Inflammatory macrophage (primary cell): ENCODE data around the gene PDK2.

ENCODE experiments used
- DNase-seq, 2 donors: peaks; one replicate each; pipeline ENCODE4 v3.0.0-alpha.2; 2020 to 2022

The PDK2 gene

DNA sequence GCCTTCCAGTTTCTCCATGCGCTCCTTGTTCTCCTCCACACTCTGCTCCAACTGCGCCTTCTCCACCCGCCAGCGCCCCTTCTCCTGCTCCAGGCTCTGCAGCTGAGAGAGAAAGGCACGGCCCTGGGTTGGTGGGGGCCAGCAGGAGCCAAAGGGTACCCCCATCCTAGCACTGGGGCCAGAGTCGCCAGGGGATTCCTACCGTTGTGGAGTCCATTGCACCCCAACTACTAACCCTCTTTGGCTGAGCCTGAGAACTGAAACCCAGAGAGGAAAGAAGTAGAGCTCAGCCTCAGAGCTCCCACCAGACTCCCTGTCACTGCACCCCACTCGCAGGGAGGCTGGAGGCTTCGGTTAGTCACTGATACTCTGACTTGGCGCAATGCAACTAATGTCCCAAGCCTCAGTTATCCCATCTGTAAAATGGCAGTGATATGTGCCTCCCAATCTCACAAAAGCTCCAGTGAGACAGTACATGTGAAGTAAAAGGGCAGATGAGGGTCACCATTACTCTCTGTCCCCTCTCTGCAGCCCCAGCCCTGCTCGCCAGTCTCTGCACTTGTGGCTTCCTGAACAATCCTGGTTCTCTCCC is 41.0 kb downstream of the PDK2 start:
- DNase-seq: no peak

DNA sequence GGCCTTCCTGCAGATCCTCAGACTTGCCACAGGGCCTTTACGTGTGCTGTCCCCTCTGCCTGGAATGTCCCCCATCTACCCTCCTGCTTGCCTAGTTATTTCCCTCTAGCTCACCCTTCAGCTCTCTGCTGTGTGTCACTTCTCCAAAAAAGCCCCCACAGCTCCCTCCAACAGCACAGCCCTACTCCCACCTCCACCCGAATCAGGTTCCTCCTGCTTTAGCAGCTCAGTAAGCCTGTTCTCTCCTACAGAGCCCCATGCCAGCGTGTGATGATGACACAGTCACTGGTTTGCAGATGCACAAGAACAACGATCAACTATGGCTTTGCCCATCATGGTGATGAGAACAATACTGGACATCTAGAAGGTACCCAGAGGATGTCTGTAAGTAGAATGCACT is 41.9 kb downstream of the PDK2 start:
- peak; percentile 58 to 92 for DNase-seq

- no peak for DNase-seq
These were observed 44.1 kb downstream of the PDK2 start for GRCh38 chr17:50139185-50139783.

GRCh38 chr17:50139950-50140885 is 45.1 kb downstream of the PDK2 start:
- DNase-seq: peak; percentile 69 to 74

- DNase-seq: no peak
These were observed 46.0 kb downstream of the PDK2 start for GRCh38 chr17:50141026-50141744.

GRCh38 chr17:50141745-50142110 is 46.6 kb downstream of the PDK2 start:
- no peak for DNase-seq

- DNase-seq: no peak
These were observed 48.5 kb downstream of the PDK2 start for GRCh38 chr17:50143461-50144176.

DNA sequence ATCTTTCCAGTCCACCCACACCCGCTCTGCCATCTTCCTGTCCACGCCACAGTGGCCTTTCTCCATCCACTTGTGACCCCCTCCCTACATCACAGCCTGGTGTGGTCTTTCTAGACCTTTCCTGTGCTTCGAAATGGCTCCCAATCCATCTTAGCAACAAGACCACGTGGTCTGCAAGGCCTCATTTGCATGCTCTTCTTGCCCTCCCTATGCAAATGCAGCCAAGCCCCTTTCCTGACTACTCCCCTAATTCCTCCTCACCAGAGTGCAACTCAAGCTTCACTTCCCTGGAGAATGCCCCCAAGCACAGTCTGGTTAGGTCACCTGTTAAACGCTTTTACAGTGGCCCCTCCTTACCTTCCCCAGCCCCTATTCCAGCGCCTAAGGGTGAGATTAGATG is 49.2 kb downstream of the PDK2 start:
- no peak for DNase-seq

DNA sequence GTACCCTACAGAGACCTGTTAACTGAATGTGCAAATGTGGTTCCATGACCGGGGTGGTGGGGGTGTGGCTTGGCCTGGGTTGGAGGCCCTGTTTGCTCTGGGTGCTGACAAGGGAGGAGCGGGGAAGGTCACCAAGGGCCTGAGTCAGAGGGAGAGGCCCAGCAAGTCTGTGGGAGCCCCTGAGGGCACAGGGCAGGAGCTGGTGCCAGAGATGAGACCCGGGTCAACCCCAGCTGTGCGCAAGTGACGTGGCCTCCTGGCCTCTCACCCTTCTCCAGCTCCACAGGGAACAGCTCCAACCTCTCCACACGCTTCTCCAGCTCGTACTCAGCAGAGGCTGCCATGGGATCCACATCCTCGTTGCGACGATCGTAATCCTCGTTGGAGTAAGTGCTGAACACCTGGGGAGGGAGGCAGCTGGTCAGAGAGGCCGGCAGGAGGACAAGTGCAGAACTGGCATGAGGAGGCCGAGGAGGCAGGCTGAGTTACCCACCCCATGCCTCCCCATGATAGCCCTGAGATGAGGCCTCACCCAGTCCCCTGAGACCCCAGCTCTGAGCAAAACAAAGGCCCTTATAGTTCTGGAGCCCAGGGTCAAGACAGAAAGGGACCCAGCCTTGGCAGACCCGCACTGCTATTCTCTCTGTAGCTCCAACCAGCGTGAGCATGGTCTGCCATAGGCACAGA is 49.8 kb downstream of the PDK2 start:
- no peak for DNase-seq

- DNase-seq: no peak
These were observed 50.5 kb downstream of the PDK2 start for GRCh38 chr17:50145532-50146229.

- no peak for DNase-seq
These were observed 51.2 kb downstream of the PDK2 start for GRCh38 chr17:50146230-50146926.

- DNase-seq: no peak
These were observed 51.9 kb downstream of the PDK2 start for GRCh38 chr17:50146927-50147665.

DNA sequence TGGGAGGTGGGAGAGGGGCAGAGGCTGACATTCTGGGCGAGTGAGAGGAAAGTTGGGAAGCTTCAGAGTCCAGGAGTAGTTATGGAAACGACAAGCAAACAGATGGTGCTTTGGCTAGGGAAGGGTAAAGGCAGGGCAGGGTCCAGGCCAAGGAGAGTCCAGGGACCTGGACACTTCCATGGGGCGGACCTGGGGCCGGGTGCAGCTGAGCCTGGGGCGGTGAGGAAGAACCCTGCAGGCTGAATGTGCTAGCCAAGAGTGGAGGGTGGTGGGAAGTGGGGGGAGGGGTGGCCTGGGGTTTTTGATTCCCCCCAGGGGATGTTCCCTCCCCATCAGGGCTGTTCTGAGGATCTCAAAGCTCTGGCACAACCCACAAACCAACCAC is 52.7 kb downstream of the PDK2 start:
- no peak for DNase-seq

GRCh38 chr17:50148226-50149090 is 53.3 kb downstream of the PDK2 start:
- DNase-seq: peak; percentile 91

DNA sequence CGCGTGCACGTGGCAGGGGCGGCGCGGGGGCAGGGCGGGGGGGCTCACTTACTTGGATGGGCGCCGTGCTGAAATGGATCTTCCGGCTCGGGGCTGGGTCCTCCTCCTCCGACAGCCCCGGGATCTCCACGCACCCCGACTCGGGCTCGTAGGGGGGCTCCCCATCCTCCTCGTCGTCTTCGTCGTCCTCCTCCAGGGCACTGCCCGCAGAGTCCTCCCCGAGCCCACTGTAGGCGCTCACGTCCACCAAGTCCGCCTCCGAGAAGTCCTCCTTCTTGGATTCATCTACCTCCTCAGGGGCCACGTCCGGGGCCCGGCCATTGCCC is 53.9 kb downstream of the PDK2 start:
- DNase-seq: no peak

DNA sequence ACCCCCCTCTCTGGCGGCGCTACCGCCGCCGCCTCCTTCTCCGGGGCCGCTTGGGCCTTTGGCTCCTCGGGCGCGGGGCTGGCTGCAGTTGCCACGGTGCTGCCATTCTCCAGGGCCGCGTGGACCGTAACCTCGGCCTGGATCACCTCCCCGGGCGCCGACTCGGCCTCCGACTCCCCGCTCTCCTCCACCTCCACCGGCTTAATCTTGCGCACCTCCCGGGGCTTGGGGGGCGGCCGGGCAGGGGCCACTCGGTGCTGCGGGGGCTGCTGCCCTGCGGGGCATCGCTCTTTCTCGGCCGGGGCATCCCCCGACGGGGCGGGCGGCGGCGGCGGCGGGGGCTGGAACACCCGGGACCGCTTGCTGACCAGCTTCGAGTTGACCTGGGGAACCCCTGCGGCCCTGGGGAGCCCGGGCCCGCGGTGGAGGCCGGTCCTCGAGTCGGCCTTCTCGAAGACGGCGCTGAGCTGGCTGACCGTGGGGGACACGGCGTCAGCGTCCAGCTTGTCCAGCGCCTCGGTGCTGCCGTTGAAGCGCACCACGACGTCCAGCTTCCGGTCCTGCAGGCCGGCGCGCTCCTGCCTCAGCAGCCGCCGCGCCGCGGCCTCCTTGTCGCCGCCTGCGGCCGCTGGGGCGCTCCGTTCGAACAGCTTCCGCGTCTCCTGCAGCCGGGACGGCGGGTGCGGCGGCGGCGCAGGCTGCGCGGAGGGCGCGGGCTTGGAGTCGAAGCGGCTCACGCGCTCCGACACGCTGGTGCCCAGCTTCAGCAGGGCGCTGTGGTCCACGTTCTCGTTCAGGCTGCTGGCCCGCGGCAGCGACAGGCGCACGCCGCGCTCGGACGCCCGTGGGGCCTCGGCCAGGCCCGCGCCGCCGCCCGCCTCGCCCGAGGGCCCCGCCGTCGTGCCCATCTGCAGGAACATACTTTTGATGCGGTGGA is 54.5 kb downstream of the PDK2 start:
- DNase-seq: peak; percentile 48 to 65

- no peak for DNase-seq
These were observed 55.3 kb downstream of the PDK2 start, which contains the start of gene PPP1R9B for GRCh38 chr17:50150354-50151040. PPP1R9B (minus strand) TSS chr17:50150677; CDS start chr17:50150513, 164 bp downstream.
